Measurements from ENCODE around the gene HSF4. TPM values are rescaled to one million over a fixed set of nuclear protein-coding genes. Genes with fewer than 3 reads are reported as not detected.

HSF4 gene
- total RNA-seq, 1 experiment from 2014 or later, result 2.2 TPM

GRCh38 chr16:67162506-67163163 lies 1.9 kb upstream of the HSF4 start:
- H3K4me3 Mint-ChIP-seq, result peak overlapping the region; percentile 58
- no peaks in the 10 kb centered on the region for H3K9me3 Mint-ChIP-seq
- H3K27me3 Mint-ChIP-seq (ENCODE audit: low read depth), result peaks cover 99% of the 10 kb centered on the region
- ATAC-seq (no peak), DNase-seq (ENCODE audit: low spot score) (no peak)
- peaks cover 2% of the 10 kb centered on the region; the same call in 1 of the 2 replicates for H3K36me3 Mint-ChIP-seq
- POLR2A ChIA-PET, result interaction anchor here (0.8 kb wide), 1 partner anchor 11 kb away, joined by 3 read pairs; no protein-coding TSS in a partner anchor
- CTCF ChIA-PET, result interaction anchor here (1.1 to 15.6 kb wide), 10 partner anchors 6 to 209 kb away, joined by 3 to 386 read pairs (median 11); partner anchors contain the start of genes B3GNT9, CES3, ELMO3 and FBXL8
- peaks cover 40% of the 10 kb centered on the region for H3K4me1 Mint-ChIP-seq
- TF ChIP-seq ZBTB21 (CRISPR knock-in tag; IDR thresholded peaks at IDR 0.05; ENCODE audit: borderline replicate concordance), result no peak
- no peak for TF ChIP-seq FOXJ3 (CRISPR knock-in tag; IDR thresholded peaks at IDR 0.05; ENCODE audit: borderline replicate concordance)
- no peak for TF ChIP-seq TEAD1 (CRISPR knock-in tag; IDR thresholded peaks at IDR 0.05)
- TF ChIP-seq, protein P1, sequence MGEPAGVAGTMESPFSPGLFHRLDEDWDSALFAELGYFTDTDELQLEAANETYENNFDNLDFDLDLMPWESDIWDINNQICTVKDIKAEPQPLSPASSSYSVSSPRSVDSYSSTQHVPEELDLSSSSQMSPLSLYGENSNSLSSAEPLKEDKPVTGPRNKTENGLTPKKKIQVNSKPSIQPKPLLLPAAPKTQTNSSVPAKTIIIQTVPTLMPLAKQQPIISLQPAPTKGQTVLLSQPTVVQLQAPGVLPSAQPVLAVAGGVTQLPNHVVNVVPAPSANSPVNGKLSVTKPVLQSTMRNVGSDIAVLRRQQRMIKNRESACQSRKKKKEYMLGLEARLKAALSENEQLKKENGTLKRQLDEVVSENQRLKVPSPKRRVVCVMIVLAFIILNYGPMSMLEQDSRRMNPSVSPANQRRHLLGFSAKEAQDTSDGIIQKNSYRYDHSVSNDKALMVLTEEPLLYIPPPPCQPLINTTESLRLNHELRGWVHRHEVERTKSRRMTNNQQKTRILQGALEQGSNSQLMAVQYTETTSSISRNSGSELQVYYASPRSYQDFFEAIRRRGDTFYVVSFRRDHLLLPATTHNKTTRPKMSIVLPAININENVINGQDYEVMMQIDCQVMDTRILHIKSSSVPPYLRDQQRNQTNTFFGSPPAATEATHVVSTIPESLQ (CRISPR knock-in tag; IDR thresholded peaks at IDR 0.05), result no peak
- 0 out of 2 replicates have a peak, but pooled peaks have one; percentile 3 for TF ChIP-seq ESRRA (CRISPR knock-in tag; IDR thresholded peaks at IDR 0.05; ENCODE audit: borderline replicate concordance)
- TF ChIP-seq JUN (CRISPR knock-in tag; IDR thresholded peaks at IDR 0.05), result no peak
- TF ChIP-seq ARID4B (CRISPR knock-in tag; IDR thresholded peaks at IDR 0.05; ENCODE audit: borderline replicate concordance), result peak; percentile 62; the same call in 1 of the 2 replicates
- TF ChIP-seq JAZF1 (CRISPR knock-in tag; IDR thresholded peaks at IDR 0.05), result no peak
- TF ChIP-seq GABPB1 (CRISPR knock-in tag; IDR thresholded peaks at IDR 0.05), result no peak
- TF ChIP-seq OVOL2 (CRISPR knock-in tag; IDR thresholded peaks at IDR 0.05; ENCODE audit: borderline replicate concordance), result no peak
- no peak for TF ChIP-seq NR2C2 (CRISPR knock-in tag; IDR thresholded peaks at IDR 0.05)
- no peak for TF ChIP-seq ZNF232 (CRISPR knock-in tag; IDR thresholded peaks at IDR 0.05)
- TF ChIP-seq, protein P2, sequence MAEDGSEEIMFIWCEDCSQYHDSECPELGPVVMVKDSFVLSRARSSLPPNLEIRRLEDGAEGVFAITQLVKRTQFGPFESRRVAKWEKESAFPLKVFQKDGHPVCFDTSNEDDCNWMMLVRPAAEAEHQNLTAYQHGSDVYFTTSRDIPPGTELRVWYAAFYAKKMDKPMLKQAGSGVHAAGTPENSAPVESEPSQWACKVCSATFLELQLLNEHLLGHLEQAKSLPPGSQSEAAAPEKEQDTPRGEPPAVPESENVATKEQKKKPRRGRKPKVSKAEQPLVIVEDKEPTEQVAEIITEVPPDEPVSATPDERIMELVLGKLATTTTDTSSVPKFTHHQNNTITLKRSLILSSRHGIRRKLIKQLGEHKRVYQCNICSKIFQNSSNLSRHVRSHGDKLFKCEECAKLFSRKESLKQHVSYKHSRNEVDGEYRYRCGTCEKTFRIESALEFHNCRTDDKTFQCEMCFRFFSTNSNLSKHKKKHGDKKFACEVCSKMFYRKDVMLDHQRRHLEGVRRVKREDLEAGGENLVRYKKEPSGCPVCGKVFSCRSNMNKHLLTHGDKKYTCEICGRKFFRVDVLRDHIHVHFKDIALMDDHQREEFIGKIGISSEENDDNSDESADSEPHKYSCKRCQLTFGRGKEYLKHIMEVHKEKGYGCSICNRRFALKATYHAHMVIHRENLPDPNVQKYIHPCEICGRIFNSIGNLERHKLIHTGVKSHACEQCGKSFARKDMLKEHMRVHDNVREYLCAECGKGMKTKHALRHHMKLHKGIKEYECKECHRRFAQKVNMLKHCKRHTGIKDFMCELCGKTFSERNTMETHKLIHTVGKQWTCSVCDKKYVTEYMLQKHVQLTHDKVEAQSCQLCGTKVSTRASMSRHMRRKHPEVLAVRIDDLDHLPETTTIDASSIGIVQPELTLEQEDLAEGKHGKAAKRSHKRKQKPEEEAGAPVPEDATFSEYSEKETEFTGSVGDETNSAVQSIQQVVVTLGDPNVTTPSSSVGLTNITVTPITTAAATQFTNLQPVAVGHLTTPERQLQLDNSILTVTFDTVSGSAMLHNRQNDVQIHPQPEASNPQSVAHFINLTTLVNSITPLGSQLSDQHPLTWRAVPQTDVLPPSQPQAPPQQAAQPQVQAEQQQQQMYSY (CRISPR knock-in tag; IDR thresholded peaks at IDR 0.05), result peak; percentile 14; the same call in 1 of the 2 replicates
- H3K27ac Mint-ChIP-seq, result no peak overlapping the region
